C4-2B (cell line): ENCODE results near the gene NUCKS1.

Source experiments
- ZFX ChIP-seq: fragments of 450-650 bp; IDR thresholded peaks from 2 replicates; pipeline ENCODE4 v1.6.1; 2017
- TF ChIP-seq, protein P1 (sequence below): fragments of 450-650 bp; conservative IDR thresholded peaks from 2 replicates; pipeline ENCODE4 v1.5.1; 2017; ENCODE audit warnings: mild to moderate bottlenecking

DNA sequence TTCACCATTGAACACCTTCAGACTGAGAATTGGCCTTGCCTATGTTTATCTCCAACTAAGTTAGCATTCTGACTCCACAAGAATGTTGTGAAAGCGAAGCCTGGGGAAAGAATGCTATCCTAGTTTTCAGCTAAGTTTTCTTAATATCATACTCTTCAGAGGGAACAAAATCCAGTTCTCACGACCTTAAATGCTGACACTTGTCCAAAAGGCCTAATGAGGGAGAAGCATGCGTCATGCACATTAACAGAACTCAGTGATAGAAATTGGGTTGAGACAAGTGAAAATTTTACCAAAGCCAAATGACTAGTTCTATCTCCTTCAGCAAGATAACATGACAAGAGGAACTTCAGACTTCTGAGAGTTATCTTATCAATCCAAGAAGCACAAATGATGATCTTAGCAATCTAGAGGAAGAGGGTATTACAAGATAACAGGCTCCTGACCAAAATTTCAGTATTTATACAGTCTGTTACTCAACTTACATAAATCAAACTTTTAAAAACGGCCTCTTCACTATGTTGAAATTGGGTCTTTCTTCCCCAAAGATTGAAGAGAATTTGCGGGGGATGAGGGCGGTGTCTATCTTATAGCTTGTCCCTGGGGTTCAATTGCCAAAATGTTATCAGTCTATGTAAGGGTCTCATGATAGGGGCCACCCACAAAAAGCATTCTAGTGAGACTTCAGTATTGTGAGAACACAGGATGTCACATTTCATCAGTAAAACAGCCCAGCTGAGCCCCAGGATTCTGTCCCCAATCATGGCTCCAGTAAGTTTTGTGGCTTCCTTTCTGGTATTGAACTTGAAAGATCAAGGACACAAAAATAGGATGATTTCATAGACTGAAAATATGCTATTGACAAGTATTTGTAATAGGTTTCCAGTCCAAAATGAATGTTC, 43.1 kb downstream of the NUCKS1 start:
- TF ChIP-seq, protein P1, sequence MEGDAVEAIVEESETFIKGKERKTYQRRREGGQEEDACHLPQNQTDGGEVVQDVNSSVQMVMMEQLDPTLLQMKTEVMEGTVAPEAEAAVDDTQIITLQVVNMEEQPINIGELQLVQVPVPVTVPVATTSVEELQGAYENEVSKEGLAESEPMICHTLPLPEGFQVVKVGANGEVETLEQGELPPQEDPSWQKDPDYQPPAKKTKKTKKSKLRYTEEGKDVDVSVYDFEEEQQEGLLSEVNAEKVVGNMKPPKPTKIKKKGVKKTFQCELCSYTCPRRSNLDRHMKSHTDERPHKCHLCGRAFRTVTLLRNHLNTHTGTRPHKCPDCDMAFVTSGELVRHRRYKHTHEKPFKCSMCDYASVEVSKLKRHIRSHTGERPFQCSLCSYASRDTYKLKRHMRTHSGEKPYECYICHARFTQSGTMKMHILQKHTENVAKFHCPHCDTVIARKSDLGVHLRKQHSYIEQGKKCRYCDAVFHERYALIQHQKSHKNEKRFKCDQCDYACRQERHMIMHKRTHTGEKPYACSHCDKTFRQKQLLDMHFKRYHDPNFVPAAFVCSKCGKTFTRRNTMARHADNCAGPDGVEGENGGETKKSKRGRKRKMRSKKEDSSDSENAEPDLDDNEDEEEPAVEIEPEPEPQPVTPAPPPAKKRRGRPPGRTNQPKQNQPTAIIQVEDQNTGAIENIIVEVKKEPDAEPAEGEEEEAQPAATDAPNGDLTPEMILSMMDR = no peak
- TF ChIP-seq ZFX = no peak
